AG04449 (cell line): ENCODE data around the gene NXPE4.
"Not testable (repeated sequence)": the region's sequence is repeated elsewhere in the genome, so short reads cannot be mapped to it uniquely, and the experiment has no call there.

Experiments
- CTCF ChIA-PET: fragments of 350-600 bp; formaldehyde crosslinking; extraction: SDS; loops from one replicate; lab custom pipeline; 2021; ENCODE audit warnings: antibody characterized with exemption; lab: Yijun Ruan, JAX
- POLR2A ChIA-PET: fragments of 400-600, 350-600 bp; formaldehyde crosslinking; extraction: SDS; loops from one replicate; lab custom pipeline; 2020; ENCODE audit warnings: antibody characterized with exemption, inconsistent platforms; lab: Yijun Ruan, JAX
- DNase-seq: peaks from one replicate; pipeline ENCODE4 v3.0.0-alpha.2; 2010; ENCODE audit warnings: low read depth, low spot score
- H3K4me3 ChIP-seq: 2 replicates; pipeline ENCODE4 v1.5.1; 2011; ENCODE audit warnings: low read depth, mild to moderate bottlenecking, control low read depth, low read length
- TF ChIP-seq, protein P1 (sequence below): IDR thresholded peaks from one replicate; pipeline ENCODE4 v1.5.1; 2011; ENCODE audit warnings: mild to moderate bottlenecking, moderate library complexity, low read length, control low read depth, inconsistent platforms; ENCODE audit not compliant: insufficient read depth; ENCODE audit errors: missing control alignments

NXPE4 gene

DNA sequence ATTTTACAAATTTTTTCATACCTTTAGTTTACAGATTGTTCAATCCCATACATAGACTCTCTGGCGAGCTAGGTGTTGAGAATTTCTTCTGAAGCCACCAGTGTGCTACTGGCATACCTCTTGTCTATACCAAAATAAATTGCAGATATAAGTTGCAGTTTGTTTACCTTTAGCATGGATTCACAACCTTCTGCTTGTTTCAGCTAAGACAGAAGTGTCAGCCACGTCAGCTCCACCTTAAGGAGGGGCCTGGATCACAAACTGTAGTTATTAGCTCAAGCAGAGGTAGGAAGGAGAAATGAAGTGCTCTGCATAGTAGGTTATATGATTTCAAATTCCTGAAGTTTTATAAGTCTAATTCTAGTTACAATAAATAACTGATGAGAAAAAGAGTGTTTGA is at the start of gene NXPE4:
TSS of gene NXPE4 (minus strand) at position 216 of the 400 bp plus-strand sequence. CDS start 1,027 bp downstream, outside the sequence.
- TF ChIP-seq, protein P1, sequence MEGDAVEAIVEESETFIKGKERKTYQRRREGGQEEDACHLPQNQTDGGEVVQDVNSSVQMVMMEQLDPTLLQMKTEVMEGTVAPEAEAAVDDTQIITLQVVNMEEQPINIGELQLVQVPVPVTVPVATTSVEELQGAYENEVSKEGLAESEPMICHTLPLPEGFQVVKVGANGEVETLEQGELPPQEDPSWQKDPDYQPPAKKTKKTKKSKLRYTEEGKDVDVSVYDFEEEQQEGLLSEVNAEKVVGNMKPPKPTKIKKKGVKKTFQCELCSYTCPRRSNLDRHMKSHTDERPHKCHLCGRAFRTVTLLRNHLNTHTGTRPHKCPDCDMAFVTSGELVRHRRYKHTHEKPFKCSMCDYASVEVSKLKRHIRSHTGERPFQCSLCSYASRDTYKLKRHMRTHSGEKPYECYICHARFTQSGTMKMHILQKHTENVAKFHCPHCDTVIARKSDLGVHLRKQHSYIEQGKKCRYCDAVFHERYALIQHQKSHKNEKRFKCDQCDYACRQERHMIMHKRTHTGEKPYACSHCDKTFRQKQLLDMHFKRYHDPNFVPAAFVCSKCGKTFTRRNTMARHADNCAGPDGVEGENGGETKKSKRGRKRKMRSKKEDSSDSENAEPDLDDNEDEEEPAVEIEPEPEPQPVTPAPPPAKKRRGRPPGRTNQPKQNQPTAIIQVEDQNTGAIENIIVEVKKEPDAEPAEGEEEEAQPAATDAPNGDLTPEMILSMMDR = no peak
- ChIA-PET CTCF (no interaction called here), POLR2A (no interaction called here)

DNA sequence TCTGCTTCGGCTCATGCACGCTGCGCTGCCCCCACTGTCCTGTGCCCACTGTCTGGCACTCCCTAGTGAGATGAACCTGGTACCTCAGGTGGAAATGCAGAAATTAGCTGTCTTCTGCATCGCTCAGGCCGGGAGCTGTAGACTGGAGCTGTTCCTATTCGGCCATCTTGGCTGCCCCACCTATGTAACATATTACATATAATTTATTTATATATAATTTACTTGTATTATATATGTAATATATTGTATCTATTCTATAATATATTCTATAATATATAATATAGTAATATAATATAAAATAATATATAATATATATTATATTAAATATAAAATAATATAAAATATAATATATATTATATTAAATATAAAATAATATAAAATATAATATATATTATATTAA is 43.9 kb upstream of the NXPE4 start:
- H3K4me3 ChIP-seq, DNase-seq, CTCF ChIA-PET, POLR2A ChIA-PET: not testable (repeated sequence)

More for the DNA sequence above, at the start of gene NXPE4:
- DNase-seq = no peak
- no peak within 1 kb of the TSS for H3K4me3 ChIP-seq

DNA sequence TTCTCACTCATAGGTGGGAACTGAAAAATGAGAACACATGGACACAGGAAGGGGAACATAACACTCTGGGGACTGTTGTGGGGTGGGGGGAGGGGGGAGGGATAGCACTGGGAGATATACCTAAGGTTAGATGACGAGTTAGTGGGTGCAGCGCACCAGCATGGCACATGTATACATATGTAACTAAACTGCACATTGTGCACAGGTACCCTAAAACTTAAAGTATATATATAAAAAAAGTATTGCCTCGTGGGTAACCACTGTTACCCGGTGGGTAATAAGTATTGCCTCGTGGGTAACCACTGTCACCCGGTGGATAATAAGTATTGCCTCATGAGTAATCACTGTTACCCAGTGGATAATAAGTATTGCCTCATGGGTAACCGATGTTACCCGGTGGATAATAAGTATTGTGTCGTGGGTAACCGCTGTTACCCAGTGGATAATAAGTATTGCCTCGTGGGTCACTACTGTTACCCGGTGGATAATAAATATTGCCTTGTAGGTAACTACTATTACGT is 35.9 kb upstream of the NXPE4 start:
- DNase-seq, CTCF ChIA-PET, H3K4me3 ChIP-seq, POLR2A ChIA-PET: not testable (repeated sequence)

DNA sequence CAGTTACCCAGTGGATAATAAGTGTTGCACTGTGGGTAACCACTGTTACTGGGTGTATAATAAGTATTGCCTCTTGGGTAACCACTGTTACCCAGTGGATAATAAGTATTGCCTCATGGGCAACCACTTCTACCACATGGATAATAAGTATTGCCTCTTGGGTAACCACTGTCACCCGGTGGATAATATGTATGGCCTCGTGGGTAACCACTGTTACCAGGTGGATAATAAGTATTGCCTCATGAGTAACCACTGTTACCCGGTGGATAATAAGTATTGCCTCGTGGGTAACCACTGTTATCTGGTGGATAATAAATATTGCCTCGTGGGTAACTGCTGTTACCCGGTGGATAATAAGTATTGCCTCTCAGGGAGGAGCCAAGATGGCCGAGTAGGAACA is 29.7 kb upstream of the NXPE4 start:
- CTCF ChIA-PET = no interaction called here
- no peak overlapping the region for H3K4me3 ChIP-seq
- TF ChIP-seq, protein P1 = no peak
- no peak for DNase-seq
- POLR2A ChIA-PET = no interaction called here

DNA sequence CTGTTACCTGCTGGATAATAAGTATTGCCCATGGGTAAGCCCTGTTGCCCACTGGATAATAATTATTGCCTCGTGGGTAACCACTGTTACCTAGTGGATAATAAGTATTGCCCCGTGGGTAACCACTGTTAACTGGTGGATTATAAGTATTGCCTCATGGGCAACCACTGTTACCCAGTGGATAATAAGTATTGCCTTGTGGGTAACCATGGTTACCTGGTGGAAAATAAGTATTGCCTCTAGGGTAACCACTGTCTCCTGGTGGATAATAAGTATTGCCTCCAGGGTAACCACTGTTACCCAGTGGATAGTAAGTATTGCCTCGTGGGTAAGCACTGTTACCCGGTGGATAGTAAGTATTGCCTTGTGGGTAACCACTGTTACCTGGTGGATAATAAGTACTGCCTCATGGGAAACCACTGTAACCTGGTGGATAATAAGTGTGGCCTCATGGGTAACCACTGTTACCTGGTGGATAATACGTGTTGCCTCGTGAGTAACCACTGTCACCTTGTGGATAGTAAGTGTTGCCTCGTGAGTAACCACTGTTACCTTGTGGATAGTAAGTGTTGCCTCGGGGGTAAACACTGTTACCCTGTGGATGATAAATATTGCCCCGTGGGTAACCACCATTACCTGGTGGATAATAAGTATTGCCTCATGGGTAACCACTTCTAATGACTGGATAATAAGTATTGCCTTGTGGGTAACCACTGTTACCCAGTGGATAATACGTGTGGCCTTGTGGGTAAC is 29.0 kb upstream of the NXPE4 start:
- TF ChIP-seq, protein P1 = no peak
- POLR2A ChIA-PET = no interaction called here
- no peak overlapping the region for H3K4me3 ChIP-seq
- CTCF ChIA-PET = no interaction called here
- DNase-seq = no peak

DNA sequence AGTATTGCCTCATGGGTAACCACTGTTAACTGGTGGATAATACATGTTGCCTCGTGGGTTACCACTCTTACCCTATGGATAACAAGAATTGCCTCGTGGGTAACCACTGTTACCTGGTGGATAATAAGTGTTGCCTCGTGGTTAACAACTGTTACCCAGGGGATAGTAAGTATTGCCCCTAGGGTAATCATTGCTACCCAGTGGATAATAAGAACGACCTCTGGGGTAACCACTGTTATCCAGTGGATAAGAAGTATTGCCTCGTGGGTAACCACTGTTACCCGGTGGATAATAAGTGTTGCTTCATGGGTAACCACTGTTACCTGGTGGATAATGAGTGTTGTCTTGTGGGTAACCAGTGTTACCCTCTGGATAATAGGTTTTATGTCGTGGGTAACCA is 28.1 kb upstream of the NXPE4 start:
- ChIA-PET CTCF (no interaction called here), POLR2A (no interaction called here)
- no peak overlapping the region for H3K4me3 ChIP-seq
- TF ChIP-seq, protein P1 = no peak
- DNase-seq = no peak

DNA sequence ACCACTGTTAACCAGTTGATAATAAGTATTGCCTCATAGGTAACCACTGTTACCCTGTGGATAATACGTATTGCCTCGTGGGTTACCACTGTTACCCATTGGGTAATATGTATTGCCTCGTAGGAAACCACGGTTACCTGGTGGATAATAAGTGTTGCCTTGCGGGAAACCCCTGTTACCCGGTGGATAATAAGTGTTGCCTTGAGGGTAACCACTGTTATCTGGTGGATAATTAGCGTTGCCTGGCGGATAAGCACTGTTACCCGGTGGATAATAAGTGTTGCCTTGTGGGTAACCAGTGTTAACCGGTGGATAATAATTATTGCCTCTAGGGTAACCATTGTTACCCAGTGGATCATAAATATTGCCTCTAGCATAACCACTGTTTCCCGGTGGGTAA is 27.3 kb upstream of the NXPE4 start:
- ChIA-PET POLR2A (no interaction called here), CTCF (no interaction called here)

More for the DNA sequence above, 27.3 kb upstream of the NXPE4 start:
- H3K4me3 ChIP-seq = no peak overlapping the region
- no peak for DNase-seq
- TF ChIP-seq, protein P1 = no peak
